Natural killer cell (primary cell): ENCODE measurements around the gene GREB1. TPM values are rescaled to one million over a fixed set of nuclear protein-coding genes. Genes with fewer than 3 reads are reported as not detected.

ENCODE experiments used
- ATAC-seq, 3 donors: fragments of 150-1000 bp in 2 of 3; fragments of 200-7000 bp in 1 of 3; cut with Tn5 transposase; 1 replicate in 1 of 3; 2 replicates in 2 of 3; pipeline ENCODE4 v1.10.0; 2021; ENCODE audit warnings: mild to moderate bottlenecking in 2 of 3, moderate library complexity in 2 of 3
- DNase-seq, 2 donors: peaks; one replicate each; pipeline versions ENCODE4 v3.0.0 to v3.0.0-alpha.2; 2013 to 2021; ENCODE audit warnings: mixed read lengths in 1 of 2
- H3K27ac ChIP-seq: one replicate; pipeline ENCODE4 v1.5.1; 2013; ENCODE audit warnings: mild to moderate bottlenecking, low read length
- H3K27me3 ChIP-seq: one replicate; pipeline ENCODE4 v1.6.1; 2013; ENCODE audit warnings: low read length; ENCODE audit not compliant: control insufficient read depth, insufficient read depth
- H3K36me3 ChIP-seq: one replicate; pipeline ENCODE4 v1.6.1; 2013; ENCODE audit warnings: low read length; ENCODE audit not compliant: control insufficient read depth, insufficient read depth
- H3K4me1 ChIP-seq: one replicate; pipeline ENCODE4 v1.6.1; 2013; ENCODE audit warnings: low read length; ENCODE audit not compliant: control insufficient read depth, insufficient read depth
- H3K4me3 ChIP-seq: one replicate; pipeline ENCODE4 v1.5.1; 2013; ENCODE audit warnings: low read length
- H3K9me3 ChIP-seq: one replicate; pipeline ENCODE4 v1.6.1; 2013; ENCODE audit warnings: low read length; ENCODE audit not compliant: control insufficient read depth, insufficient read depth
- H3K27ac Mint-ChIP-seq, 2 donors: one replicate each; pipeline ENCODE4 v1.8.0; 2022; ENCODE audit warnings: mild to moderate bottlenecking in 2 of 2, mixed read lengths in 2 of 2, moderate library complexity in 1 of 2
- H3K27me3 Mint-ChIP-seq, 2 donors: one replicate each; pipeline ENCODE4 v1.8.0; 2022; ENCODE audit warnings: low read depth in 2 of 2, mixed read lengths in 2 of 2
- H3K36me3 Mint-ChIP-seq: one replicate; pipeline ENCODE4 v1.8.0; 2022; ENCODE audit warnings: mixed read lengths
- H3K4me1 Mint-ChIP-seq, 2 donors: one replicate each; pipeline ENCODE4 v1.8.0; 2022; ENCODE audit warnings: mixed read lengths in 2 of 2
- H3K4me3 Mint-ChIP-seq: one replicate; pipeline ENCODE4 v1.8.0; 2022; ENCODE audit warnings: mild to moderate bottlenecking, moderate library complexity, mixed read lengths
- H3K9me3 Mint-ChIP-seq, 2 donors: one replicate each; pipeline ENCODE4 v1.8.0; 2022; ENCODE audit warnings: mixed read lengths in 2 of 2
- CTCF ChIP-seq: fragments of 200-600 bp; IDR thresholded peaks from one replicate; pipeline ENCODE4 v1.8.0; 2022; ENCODE audit warnings: antibody characterized with exemption
- WGBS: methylation state at CpG from one replicate; pipeline ENCODE4 v1.1.7; 2013; ENCODE audit warnings: missing lambda C conversion rate; ENCODE audit not compliant: insufficient coverage; 5-methylcytosine and 5-hydroxymethylcytosine counted together
- intact Hi-C: fragments of 100-400 bp; cut with micrococcal nuclease; formaldehyde crosslinking; loops from one replicate; pipeline ENCODE4 v1.14.2; 2022
- total RNA-seq, 4 donors: library from RNA; stranded (reverse); fragments of 120-200 nt in 1 of 4; gene quantifications; one replicate each; pipeline versions ENCODE4 v1.2.3 to v1.2.4, GENCODE V29; 2013 to 2022

The GREB1 gene
- total RNA-seq, 3 donors from 2014 or later (not counting 1 experiment from before 2014, with no cell fraction given) = 0.85 to 2.5 (median 2.4) TPM

DNA sequence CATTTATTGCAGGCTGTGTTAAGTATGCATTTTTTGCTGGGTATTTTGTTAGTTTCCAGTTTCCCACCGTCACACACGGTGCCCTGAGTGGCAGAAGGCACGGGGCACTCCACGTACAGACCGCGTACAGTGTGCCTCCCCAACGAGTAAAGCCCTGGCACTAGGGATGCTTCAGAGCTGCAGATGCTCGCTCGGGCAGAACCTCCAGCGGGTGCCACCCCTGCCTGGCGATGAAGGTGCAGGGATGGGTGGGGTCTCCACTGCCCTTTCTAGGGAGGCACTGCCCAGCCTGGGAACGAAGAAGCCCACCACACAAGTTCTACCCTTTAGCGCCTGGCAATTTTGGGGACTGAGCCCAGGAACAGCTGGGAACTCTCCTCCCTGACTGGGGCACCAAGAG is 4.1 kb downstream of the GREB1 start:
- intact Hi-C loops = no loop called here
- peaks cover 12 to 44% of the 10 kb centered on the region in 2 donors for H3K27me3 Mint-ChIP-seq

GRCh38 chr2:11539317-11540147 is 5.7 kb downstream of the GREB1 start:
- no peaks in the 10 kb centered on the region for H3K4me1 Mint-ChIP-seq
- 70% methylated on average over 17 of the region's 18 CpGs for WGBS
- intact Hi-C loops = no loop called here
- H3K27ac ChIP-seq = no peak overlapping the region
- no peaks in the 10 kb centered on the region for H3K36me3 Mint-ChIP-seq
- no peaks in the 10 kb centered on the region for H3K9me3 ChIP-seq
- H3K4me1 ChIP-seq = no peaks in the 10 kb centered on the region
- no peak for TF ChIP-seq CTCF
- ATAC-seq = no peak
- H3K36me3 ChIP-seq = no peaks in the 10 kb centered on the region
- H3K27me3 Mint-ChIP-seq = peaks cover 14 to 39% of the 10 kb centered on the region in 2 donors
- DNase-seq = no peak
- H3K4me3 Mint-ChIP-seq = no peak overlapping the region
- no peaks in the 10 kb centered on the region for H3K9me3 Mint-ChIP-seq
- H3K27me3 ChIP-seq = no peaks in the 10 kb centered on the region
- H3K4me3 ChIP-seq = no peak overlapping the region
- H3K27ac Mint-ChIP-seq = no peak overlapping the region

More for the DNA sequence above, 4.1 kb downstream of the GREB1 start:
- no peaks in the 10 kb centered on the region for H3K4me1 Mint-ChIP-seq
- no peak for TF ChIP-seq CTCF
- H3K9me3 Mint-ChIP-seq = no peaks in the 10 kb centered on the region
- Histone ChIP-seq H3K4me1 (no peaks in the 10 kb centered on the region), H3K27ac (no peak overlapping the region), H3K4me3 (no peak overlapping the region), H3K27me3 (no peaks in the 10 kb centered on the region), H3K9me3 (no peaks in the 10 kb centered on the region), H3K36me3 (no peaks in the 10 kb centered on the region)
- DNase-seq (no peak), ATAC-seq (no peak)
- H3K36me3 Mint-ChIP-seq = no peaks in the 10 kb centered on the region
- H3K4me3 Mint-ChIP-seq = no peak overlapping the region
- 87% methylated on average over 13 of the region's 13 CpGs for WGBS
- no peak overlapping the region for H3K27ac Mint-ChIP-seq

DNA sequence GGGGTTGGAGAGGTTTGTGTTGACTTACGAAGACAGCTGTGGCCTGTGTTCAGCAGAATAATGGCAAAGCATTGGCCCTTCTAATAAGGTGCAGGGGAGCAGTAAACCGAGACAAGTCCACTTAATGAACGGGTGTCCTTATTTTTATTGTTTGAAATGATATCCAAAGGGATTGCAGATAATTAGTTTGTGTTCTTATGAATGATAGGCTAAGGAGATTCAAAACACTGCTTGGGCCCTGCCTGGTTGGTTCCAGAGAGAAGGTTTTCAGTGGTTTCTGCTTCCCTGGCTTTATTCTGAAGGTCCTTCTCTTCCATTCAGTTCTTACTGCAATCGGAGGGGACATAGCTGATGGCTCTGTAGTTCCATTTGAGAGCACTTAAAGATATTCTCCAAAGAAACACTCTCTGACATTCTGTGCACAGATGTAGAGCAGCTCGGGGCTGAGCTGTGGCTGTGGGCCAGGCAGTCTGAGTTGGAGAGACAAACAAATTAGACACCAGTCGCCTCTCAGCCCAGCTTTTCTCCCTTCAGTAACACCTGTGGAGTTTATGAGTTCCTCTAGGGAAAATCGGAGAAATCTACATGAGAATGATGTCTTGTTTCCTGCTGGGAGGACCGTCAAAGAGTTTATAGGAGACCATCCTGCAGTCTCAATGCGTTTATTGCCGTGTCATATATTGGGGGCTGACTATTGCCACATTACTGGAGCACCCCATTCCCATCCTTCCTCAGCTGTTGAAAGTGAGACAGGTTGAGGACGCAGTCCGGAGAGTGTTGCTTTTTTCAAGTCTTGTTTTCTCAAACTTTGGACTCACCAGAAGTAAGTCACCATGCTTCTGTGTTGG is 6.5 kb downstream of the GREB1 start:
- no peak for DNase-seq
- intact Hi-C loops = no loop called here
- H3K27me3 ChIP-seq = no peaks in the 10 kb centered on the region
- TF ChIP-seq CTCF = no peak
- no peaks in the 10 kb centered on the region for H3K36me3 ChIP-seq
- no peak for ATAC-seq
- no peaks in the 10 kb centered on the region for H3K9me3 ChIP-seq
- Mint-ChIP-seq H3K27ac (no peak overlapping the region), H3K4me1 (no peaks in the 10 kb centered on the region), H3K9me3 (no peaks in the 10 kb centered on the region), H3K27me3 (peaks cover 14 to 34% of the 10 kb centered on the region in 2 donors), H3K4me3 (no peak overlapping the region), H3K36me3 (no peaks in the 10 kb centered on the region)
- H3K4me1 ChIP-seq = no peaks in the 10 kb centered on the region
- H3K4me3 ChIP-seq = no peak overlapping the region
- 64% methylated on average over 11 of the region's 12 CpGs for WGBS
- no peak overlapping the region for H3K27ac ChIP-seq
